Esophagus squamous epithelium (tissue), 5 donors: ENCODE results near the gene SF1. TPM values are rescaled to one million over a fixed set of nuclear protein-coding genes. Genes with fewer than 3 reads are reported as not detected.

ENCODE experiments used
- DNase-seq: peaks from one replicate; lab custom pipeline; 2025; lab: John Stamatoyannopoulos, UW
- H3K27ac ChIP-seq, 4 donors: fragments of 200-600 bp; sonication (generic); one replicate each; pipeline ENCODE4 v1.5.1; 2016 to 2019; ENCODE audit warnings: mild to moderate bottlenecking in 1 of 4
- H3K27me3 ChIP-seq, 4 donors: fragments of 200-600 bp; sonication (generic); 1 replicate in 3 of 4; 2 replicates in 1 of 4; pipeline versions ENCODE4 v1.5.1 to v1.6.0; 2017 to 2021; ENCODE audit warnings: antibody characterized with exemption in 1 of 4
- H3K36me3 ChIP-seq, 3 donors: fragments of 200-600 bp; sonication (generic); one replicate each; pipeline ENCODE4 v1.5.1; 2016 to 2019
- H3K4me1 ChIP-seq, 3 donors: fragments of 200-600 bp; sonication (generic); one replicate each; pipeline ENCODE4 v1.5.1; 2017 to 2019
- H3K4me3 ChIP-seq, 4 donors: fragments of 200-600 bp; sonication (generic); 1 replicate in 3 of 4; 2 replicates in 1 of 4; pipeline ENCODE4 v1.5.1; 2016 to 2019; ENCODE audit warnings: mild to moderate bottlenecking in 2 of 4, moderate library complexity in 1 of 4
- H3K9me3 ChIP-seq, 3 donors: fragments of 200-600 bp; sonication (generic); one replicate each; pipeline ENCODE4 v1.5.1; 2016 to 2019
- POLR2A ChIP-seq, 4 donors: fragments of 450-650 bp; IDR thresholded peaks; one replicate each; pipeline ENCODE4 v1.6.1; 2017; ENCODE audit warnings: antibody characterized with exemption in 4 of 4, mild to moderate bottlenecking in 4 of 4, moderate library complexity in 3 of 4
- WGBS, 2 donors: methylation state at CpG; one replicate each; pipeline ENCODE4 v1.1.5; 2018; 5-methylcytosine and 5-hydroxymethylcytosine counted together
- intact Hi-C: fragments of 100-400 bp; cut with DNase I; formaldehyde crosslinking; loops from one replicate; pipeline ENCODE4 v1.15.0; 2022
- total RNA-seq, 4 donors: library from RNA; depleted of rRNA; stranded (reverse); fragments of >200 nt; gene quantifications; one replicate each; pipeline ENCODE4 v1.1.0, GENCODE V29; 2016
- TF ChIP-seq, protein P1 (sequence below), 6 experiments: fragments of 450-650 bp in 4 of 6; fragments of 200-600 bp in 2 of 6; sonication (generic) in 2 of 6; IDR thresholded peaks; one replicate each; pipeline ENCODE4 v1.5.1; 2016 to 2019; ENCODE audit warnings: antibody characterized with exemption in 6 of 6, mild to moderate bottlenecking in 4 of 6, moderate library complexity in 4 of 6
- donor health status: DM: yes; HTN: yes; CAD: no.

The SF1 gene
- total RNA-seq, 4 donors from 2014 or later, result 136 to 292 (median 223) TPM

DNA sequence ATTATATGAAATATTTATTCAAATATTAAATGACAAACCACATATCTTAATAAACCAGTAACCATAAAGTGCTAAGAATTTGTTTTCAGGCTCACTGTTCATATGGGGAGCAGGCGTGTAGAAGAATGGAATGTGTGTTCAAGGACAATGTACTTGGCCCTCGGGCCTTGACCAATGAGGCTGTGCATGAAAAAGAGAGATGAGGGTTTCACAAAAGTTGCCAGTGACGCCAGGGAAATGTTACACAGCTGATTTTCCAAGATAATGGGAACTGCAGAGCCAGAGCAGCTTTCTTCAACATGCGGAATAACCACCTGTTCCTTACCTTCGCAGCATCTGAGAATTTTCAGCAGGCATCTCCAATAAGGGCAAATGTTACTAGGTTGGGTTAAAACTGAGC is 4.2 kb downstream of the SF1 start:
- Histone ChIP-seq H3K4me3 (no peak overlapping the region), H3K27ac (no peak overlapping the region), H3K36me3 (peaks cover 45 to 78% (median 57%) of the 10 kb centered on the region in 3 donors), H3K9me3 (no peaks in the 10 kb centered on the region), H3K27me3 (no peaks in the 10 kb centered on the region), H3K4me1 (peaks cover 15 to 72% (median 30%) of the 10 kb centered on the region in 3 donors)
- intact Hi-C loops, result no loop called here
- TF ChIP-seq, protein P1, sequence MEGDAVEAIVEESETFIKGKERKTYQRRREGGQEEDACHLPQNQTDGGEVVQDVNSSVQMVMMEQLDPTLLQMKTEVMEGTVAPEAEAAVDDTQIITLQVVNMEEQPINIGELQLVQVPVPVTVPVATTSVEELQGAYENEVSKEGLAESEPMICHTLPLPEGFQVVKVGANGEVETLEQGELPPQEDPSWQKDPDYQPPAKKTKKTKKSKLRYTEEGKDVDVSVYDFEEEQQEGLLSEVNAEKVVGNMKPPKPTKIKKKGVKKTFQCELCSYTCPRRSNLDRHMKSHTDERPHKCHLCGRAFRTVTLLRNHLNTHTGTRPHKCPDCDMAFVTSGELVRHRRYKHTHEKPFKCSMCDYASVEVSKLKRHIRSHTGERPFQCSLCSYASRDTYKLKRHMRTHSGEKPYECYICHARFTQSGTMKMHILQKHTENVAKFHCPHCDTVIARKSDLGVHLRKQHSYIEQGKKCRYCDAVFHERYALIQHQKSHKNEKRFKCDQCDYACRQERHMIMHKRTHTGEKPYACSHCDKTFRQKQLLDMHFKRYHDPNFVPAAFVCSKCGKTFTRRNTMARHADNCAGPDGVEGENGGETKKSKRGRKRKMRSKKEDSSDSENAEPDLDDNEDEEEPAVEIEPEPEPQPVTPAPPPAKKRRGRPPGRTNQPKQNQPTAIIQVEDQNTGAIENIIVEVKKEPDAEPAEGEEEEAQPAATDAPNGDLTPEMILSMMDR (IDR thresholded peaks at IDR 0.05), result no peak
- TF ChIP-seq POLR2A (IDR thresholded peaks at IDR 0.05), result no peak
- DNase-seq, result no peak
- WGBS, 2 donors, result 71 to 78% methylated on average over 5 of the region's 5 CpGs

DNA sequence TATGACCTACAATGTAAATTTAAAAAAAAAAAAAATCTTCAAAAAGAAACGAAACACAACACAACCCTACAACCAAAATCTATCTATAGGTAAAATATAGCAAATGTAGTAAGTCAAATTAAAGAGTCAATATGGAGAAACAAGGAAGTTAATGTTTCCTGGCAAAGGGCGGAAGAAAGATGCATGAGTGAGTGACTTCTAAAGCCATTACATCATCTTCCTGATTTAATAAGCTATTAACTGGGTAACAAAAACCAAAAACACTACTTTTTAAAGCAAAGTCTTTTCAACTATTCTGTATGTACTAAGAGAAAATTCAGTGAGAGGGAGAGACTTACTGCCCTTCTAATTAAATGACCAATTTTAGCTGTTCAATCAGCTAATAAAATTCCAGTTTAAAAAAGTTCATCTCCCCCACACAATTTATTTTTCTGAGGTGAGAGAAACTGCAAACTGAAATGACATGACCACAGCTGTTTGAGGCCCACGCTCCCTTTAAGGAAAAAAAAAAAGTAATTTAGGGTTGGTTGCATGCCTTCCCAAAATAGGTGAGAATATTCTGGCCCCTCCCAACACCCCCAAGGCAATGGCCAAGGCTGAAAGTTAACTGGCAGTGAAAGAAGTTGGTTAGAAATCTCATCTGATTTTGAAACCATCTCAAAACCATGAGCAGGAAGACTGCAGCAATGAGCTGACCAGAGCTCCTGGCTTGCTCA is 5.9 kb downstream of the SF1 start:
- no peak for TF ChIP-seq POLR2A (IDR thresholded peaks at IDR 0.05)
- TF ChIP-seq, protein P1 (IDR thresholded peaks at IDR 0.05), result no peak
- intact Hi-C loops, result no loop called here
- H3K9me3 ChIP-seq, result no peaks in the 10 kb centered on the region
- H3K27ac ChIP-seq, result peak overlapping the region in 3 of 4 donors; percentile 11 to 54 (median 46)
- peaks cover 15 to 82% (median 30%) of the 10 kb centered on the region in 3 donors for H3K4me1 ChIP-seq
- WGBS, 2 donors, result 42 to 57% methylated on average over 3 of the region's 3 CpGs
- H3K4me3 ChIP-seq, result no peak overlapping the region
- no peaks in the 10 kb centered on the region for H3K27me3 ChIP-seq
- H3K36me3 ChIP-seq, result peaks cover 62 to 94% (median 74%) of the 10 kb centered on the region in 3 donors
- no peak for DNase-seq

DNA sequence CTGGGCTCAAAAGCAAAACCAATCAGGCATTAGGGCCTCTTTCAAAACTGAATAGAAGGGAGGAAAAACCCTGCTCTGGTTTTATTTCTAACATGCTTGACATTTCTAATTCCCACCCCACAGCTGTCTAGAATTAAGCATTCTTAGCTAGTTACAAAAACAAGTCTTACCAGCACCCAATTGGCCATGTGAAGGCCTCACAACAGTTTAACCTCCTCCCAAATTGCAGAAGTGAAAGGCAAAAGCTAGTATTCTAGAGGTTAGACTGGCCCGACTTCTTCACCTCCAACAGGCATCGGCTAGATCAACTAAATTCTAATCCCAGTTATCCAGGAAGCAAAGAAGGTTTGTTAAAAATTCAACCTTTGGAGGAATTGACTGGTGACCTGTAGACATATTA is 6.5 kb downstream of the SF1 start:
- no peak for DNase-seq
- Histone ChIP-seq H3K4me1 (peaks cover 9 to 82% (median 26%) of the 10 kb centered on the region in 3 donors), H3K27ac (peak overlapping the region in 2 of 4 donors; percentile 46 to 54), H3K4me3 (no peak overlapping the region), H3K36me3 (peaks cover 68 to 100% (median 80%) of the 10 kb centered on the region in 3 donors), H3K27me3 (no peaks in the 10 kb centered on the region), H3K9me3 (no peaks in the 10 kb centered on the region)
- intact Hi-C loops, result no loop called here
- 71 to 72% methylated on average over 2 of the region's 2 CpGs for WGBS, 2 donors
- TF ChIP-seq, protein P1 (IDR thresholded peaks at IDR 0.05), result no peak
- no peak for TF ChIP-seq POLR2A (IDR thresholded peaks at IDR 0.05)

DNA sequence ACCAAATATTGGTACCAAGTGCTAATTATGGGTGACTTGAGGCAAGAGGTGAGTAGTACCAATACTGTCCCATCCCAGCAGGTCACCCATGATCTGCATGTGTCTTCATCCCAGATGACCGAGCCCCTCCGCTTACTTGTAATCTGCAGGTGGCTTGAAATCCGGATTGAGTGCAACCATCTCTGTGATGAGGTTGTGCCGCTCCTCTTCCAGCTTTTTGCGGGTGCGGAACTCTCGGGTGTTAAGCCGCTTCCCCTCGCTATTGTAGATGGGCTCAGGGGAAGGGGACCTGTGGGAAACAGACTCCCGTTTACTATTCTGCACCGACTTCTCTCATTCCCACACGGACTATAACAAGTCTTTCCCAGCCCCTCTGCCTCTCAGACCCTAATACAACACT is 8.2 kb downstream of the SF1 start:
- TF ChIP-seq, protein P1 (IDR thresholded peaks at IDR 0.05), result no peak
- peaks cover 3 to 82% (median 11%) of the 10 kb centered on the region in 3 donors for H3K4me1 ChIP-seq
- H3K27me3 ChIP-seq, result no peaks in the 10 kb centered on the region
- H3K9me3 ChIP-seq, result no peaks in the 10 kb centered on the region
- 89 to 94% methylated on average over 12 of the region's 12 CpGs for WGBS, 2 donors
- no peak overlapping the region for H3K27ac ChIP-seq
- H3K36me3 ChIP-seq, result peaks cover 78 to 100% (median 80%) of the 10 kb centered on the region in 3 donors
- intact Hi-C loops, result no loop called here
- no peak for DNase-seq
- no peak overlapping the region for H3K4me3 ChIP-seq

DNA sequence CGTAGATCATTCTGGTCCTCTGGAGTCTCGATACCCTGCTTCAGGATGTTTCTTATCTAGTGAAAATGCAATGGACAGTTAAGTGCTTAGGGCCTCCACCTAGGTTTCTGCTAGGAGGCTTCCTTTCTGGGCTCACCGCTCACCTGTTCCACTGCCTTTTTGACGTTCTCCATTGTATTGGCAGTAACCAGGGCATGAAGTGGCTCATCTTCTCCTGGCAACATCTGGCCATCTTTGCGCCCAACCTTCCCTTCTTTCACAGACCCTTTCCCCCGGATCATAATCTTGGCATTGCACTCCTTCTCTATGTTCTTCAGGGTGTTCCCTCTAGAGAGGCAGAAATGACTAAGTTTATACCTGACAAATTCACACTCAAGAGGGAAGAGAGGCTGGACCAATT is 9.1 kb downstream of the SF1 start:
- peaks cover 78 to 100% (median 80%) of the 10 kb centered on the region in 3 donors for H3K36me3 ChIP-seq
- H3K4me3 ChIP-seq, result no peak overlapping the region
- intact Hi-C loops, result no loop called here
- WGBS, 2 donors, result 81 to 83% methylated on average over 6 of the region's 6 CpGs
- H3K9me3 ChIP-seq, result no peaks in the 10 kb centered on the region
- no peaks in the 10 kb centered on the region for H3K27me3 ChIP-seq
- H3K4me1 ChIP-seq, result peaks cover under 1 to 82% (median 18%) of the 10 kb centered on the region in 3 donors
- DNase-seq, result no peak
- H3K27ac ChIP-seq, result no peak overlapping the region
- no peak for TF ChIP-seq POLR2A (IDR thresholded peaks at IDR 0.05)
- TF ChIP-seq, protein P1 (IDR thresholded peaks at IDR 0.05), result no peak
